Panc1 (cell line): Measurements from ENCODE around the gene SULF2. TPM values are rescaled to one million over a fixed set of nuclear protein-coding genes. Genes with fewer than 3 reads are reported as not detected.

ENCODE experiments used
- ATAC-seq: fragments of 200-7000 bp; cut with Tn5 transposase; 2 replicates; pipeline ENCODE4 v1.9.1; 2020; ENCODE audit warnings: mild to moderate bottlenecking, moderate library complexity
- BruUV-seq: library from RNA; stranded (reverse); fragments of 400-500 nt; replicated peaks from 2 replicates; lab custom pipeline; 2021; lab: Mats Ljungman, UMichigan
- CTCF ChIA-PET: fragments of 300-600 bp; sonication (Branson Sonifier 250); formaldehyde crosslinking; loops from one replicate; lab custom pipeline; 2022; ENCODE audit warnings: antibody characterized with exemption; lab: Charles Lee
- POLR2A ChIA-PET: fragments of 300-600 bp; sonication (Branson Sonifier 250); formaldehyde crosslinking; loops from one replicate; lab custom pipeline; 2022; ENCODE audit warnings: antibody characterized with exemption; lab: Charles Lee
- DNase-seq: peaks from one replicate; pipeline ENCODE4 v3.0.0-alpha.2; 2010; ENCODE audit warnings: low read depth, low spot score
- H3K27ac ChIP-seq: 2 replicates; pipeline ENCODE4 v1.5.1; 2011; ENCODE audit warnings: mild to moderate bottlenecking, low read length, inconsistent platforms
- H3K27me3 ChIP-seq: fragments of 200-500 bp; sonication (Bioruptor generic); 2 replicates; pipeline ENCODE4 v1.6.0; 2014; ENCODE audit warnings: low read length, inconsistent platforms; ENCODE audit not compliant: control insufficient read depth, insufficient read depth
- H3K36me3 ChIP-seq: fragments of 200-500 bp; sonication (Bioruptor generic); 2 replicates; pipeline ENCODE4 v1.5.1; 2014; ENCODE audit warnings: inconsistent platforms, mild to moderate bottlenecking, low read length, moderate library complexity; ENCODE audit not compliant: control insufficient read depth, insufficient read depth
- H3K4me1 ChIP-seq: 2 replicates; pipeline ENCODE4 v1.5.1; 2011; ENCODE audit warnings: inconsistent platforms, mild to moderate bottlenecking, low read length, moderate library complexity; ENCODE audit not compliant: control insufficient read depth, insufficient read depth
- H3K4me3 ChIP-seq, 2 experiments: 2 replicates each; pipeline ENCODE4 v1.5.1; 2011 to 2012; ENCODE audit warnings: low read depth in 2 of 2, low read length in 2 of 2, mild to moderate bottlenecking in 2 of 2, inconsistent platforms in 1 of 2, moderate library complexity in 1 of 2
- H3K9me3 ChIP-seq: fragments of 200-500 bp; sonication (Bioruptor generic); 2 replicates; pipeline ENCODE4 v1.5.1; 2014; ENCODE audit warnings: low read depth, mild to moderate bottlenecking, inconsistent platforms, low read length, moderate library complexity; ENCODE audit not compliant: control insufficient read depth, insufficient read depth
- POLR2AphosphoS5 ChIP-seq: IDR thresholded peaks from 2 replicates; pipeline ENCODE4 v1.6.1; 2012; ENCODE audit warnings: mild to moderate bottlenecking, low read depth, low read length, moderate library complexity
- SIN3A ChIP-seq: IDR thresholded peaks from 2 replicates; pipeline ENCODE4 v1.6.1; 2012; ENCODE audit warnings: low read depth, mild to moderate bottlenecking, low read length, moderate library complexity, borderline replicate concordance; ENCODE audit not compliant: insufficient read depth
- TCF7L2 ChIP-seq: IDR thresholded peaks from 2 replicates; pipeline ENCODE4 v1.6.1; 2011; ENCODE audit warnings: mild to moderate bottlenecking, low read depth, low read length, inconsistent platforms
- in situ Hi-C: cut with HindIII; loops from 2 replicates; pipeline ENCODE4 v1.10.0; 2016; ENCODE audit warnings: low sequenced_read_pairs, low pct_unique_long_range_greater_than_20kb
- intact Hi-C: fragments of 100-400 bp; cut with micrococcal nuclease; formaldehyde crosslinking; loops from one replicate; pipeline ENCODE4 v1.10.0; 2022; ENCODE audit not compliant: unreplicated experiment
- total RNA-seq: library from RNA; stranded (reverse); gene quantifications from one replicate; pipeline ENCODE4 v1.2.1, GENCODE V29; 2021; ENCODE audit not compliant: unreplicated experiment
- TF ChIP-seq, protein P1 (sequence below): fragments of 450-650 bp; IDR thresholded peaks from 2 replicates; pipeline ENCODE4 v1.5.1; 2017; ENCODE audit warnings: mild to moderate bottlenecking
- TF ChIP-seq, protein P2 (sequence below), 2 experiments: IDR thresholded peaks; 2 replicates each; pipeline ENCODE4 v1.6.1; 2011 to 2012; ENCODE audit warnings: low read depth in 2 of 2, control low read depth in 1 of 2, low read length in 1 of 2, mild to moderate bottlenecking in 1 of 2, moderate library complexity in 1 of 2; ENCODE audit not compliant: insufficient read depth in 1 of 2

Gene SULF2
- total RNA-seq, 1 experiment from 2014 or later, result 1.4 TPM

DNA sequence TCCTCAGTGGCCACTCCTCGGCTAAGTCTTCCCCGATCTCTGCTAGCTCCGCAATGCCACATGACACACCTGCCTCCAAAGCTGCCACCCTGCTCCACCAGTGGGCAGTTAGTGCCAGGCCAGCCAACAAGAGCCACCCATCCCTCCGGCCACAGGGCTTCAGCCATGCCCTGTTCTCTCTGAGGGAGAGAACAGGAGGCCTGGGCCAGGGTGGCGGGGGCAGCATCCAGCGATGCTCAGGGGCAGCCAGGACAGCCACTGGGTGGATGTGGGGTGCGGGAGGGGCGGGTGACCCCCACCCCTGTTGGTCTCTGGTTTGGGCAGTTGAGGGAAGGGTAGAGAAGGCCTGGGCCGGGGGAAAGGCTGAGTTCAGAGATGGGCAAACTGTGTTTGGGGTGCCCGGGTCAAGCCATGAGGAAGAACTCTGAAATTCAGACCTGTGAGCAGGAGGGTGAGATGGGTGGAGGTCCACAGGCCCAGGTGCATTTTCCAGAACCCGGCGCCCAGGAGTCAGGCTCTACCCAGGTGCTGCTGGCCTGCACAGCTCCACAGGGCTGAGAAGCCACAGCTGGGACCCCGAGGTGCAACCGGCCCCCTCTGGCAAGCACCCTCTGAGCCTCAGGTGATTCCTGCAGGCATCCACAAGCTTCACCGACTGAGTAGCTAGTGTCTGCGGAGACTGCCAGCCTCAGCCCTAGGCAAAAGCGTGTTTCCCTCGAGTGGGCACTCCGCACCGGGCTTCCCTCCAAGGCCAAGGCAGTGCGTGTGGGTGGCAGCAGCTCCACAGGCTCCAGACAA lies 91.1 kb downstream of the SULF2 start:
- ATAC-seq, result no peak
- H3K9me3 ChIP-seq, result no peaks in the 10 kb centered on the region
- no peaks in the 10 kb centered on the region for H3K27me3 ChIP-seq
- CTCF ChIA-PET, result no interaction called here
- no peaks in the 10 kb centered on the region for H3K36me3 ChIP-seq
- no peak overlapping the region for H3K27ac ChIP-seq
- intact Hi-C loops (no loop called here), in situ Hi-C loops (no loop called here)
- POLR2A ChIA-PET, result no interaction called here
- H3K4me3 ChIP-seq, result no peak overlapping the region
- H3K4me1 ChIP-seq, result no peaks in the 10 kb centered on the region
- BruUV-seq, result no TSS peak
- no peak for DNase-seq
- TF ChIP-seq, protein P1, sequence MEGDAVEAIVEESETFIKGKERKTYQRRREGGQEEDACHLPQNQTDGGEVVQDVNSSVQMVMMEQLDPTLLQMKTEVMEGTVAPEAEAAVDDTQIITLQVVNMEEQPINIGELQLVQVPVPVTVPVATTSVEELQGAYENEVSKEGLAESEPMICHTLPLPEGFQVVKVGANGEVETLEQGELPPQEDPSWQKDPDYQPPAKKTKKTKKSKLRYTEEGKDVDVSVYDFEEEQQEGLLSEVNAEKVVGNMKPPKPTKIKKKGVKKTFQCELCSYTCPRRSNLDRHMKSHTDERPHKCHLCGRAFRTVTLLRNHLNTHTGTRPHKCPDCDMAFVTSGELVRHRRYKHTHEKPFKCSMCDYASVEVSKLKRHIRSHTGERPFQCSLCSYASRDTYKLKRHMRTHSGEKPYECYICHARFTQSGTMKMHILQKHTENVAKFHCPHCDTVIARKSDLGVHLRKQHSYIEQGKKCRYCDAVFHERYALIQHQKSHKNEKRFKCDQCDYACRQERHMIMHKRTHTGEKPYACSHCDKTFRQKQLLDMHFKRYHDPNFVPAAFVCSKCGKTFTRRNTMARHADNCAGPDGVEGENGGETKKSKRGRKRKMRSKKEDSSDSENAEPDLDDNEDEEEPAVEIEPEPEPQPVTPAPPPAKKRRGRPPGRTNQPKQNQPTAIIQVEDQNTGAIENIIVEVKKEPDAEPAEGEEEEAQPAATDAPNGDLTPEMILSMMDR, result no peak

DNA sequence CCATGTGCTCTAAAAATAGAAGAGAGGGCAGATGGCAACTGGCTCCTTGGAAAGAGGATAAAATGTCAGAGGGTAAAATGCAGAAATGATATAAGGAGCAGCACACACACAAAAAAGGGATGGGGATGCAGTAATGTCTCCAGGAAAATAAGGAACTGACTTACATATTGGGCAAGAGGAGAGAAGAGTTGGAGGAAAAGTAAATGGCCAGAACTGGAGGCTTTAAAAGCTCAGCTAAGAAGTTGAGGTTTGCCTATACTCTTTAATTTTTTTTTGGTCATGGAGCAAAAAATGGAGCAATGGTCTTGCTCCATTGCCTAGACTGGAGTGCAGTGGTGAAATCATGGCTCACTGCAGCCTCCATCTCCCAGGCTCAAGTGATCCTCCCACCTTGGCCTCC lies 93.7 kb downstream of the SULF2 start:
- ATAC-seq (no peak), DNase-seq (no peak)
- intact Hi-C loops, result no loop called here
- H3K36me3 ChIP-seq, result no peaks in the 10 kb centered on the region
- no peaks in the 10 kb centered on the region for H3K4me1 ChIP-seq
- no peaks in the 10 kb centered on the region for H3K27me3 ChIP-seq
- in situ Hi-C loops, result no loop called here
- no TSS peak for BruUV-seq
- H3K9me3 ChIP-seq, result no peaks in the 10 kb centered on the region
- CTCF ChIA-PET, result no interaction called here
- TF ChIP-seq, protein P2, sequence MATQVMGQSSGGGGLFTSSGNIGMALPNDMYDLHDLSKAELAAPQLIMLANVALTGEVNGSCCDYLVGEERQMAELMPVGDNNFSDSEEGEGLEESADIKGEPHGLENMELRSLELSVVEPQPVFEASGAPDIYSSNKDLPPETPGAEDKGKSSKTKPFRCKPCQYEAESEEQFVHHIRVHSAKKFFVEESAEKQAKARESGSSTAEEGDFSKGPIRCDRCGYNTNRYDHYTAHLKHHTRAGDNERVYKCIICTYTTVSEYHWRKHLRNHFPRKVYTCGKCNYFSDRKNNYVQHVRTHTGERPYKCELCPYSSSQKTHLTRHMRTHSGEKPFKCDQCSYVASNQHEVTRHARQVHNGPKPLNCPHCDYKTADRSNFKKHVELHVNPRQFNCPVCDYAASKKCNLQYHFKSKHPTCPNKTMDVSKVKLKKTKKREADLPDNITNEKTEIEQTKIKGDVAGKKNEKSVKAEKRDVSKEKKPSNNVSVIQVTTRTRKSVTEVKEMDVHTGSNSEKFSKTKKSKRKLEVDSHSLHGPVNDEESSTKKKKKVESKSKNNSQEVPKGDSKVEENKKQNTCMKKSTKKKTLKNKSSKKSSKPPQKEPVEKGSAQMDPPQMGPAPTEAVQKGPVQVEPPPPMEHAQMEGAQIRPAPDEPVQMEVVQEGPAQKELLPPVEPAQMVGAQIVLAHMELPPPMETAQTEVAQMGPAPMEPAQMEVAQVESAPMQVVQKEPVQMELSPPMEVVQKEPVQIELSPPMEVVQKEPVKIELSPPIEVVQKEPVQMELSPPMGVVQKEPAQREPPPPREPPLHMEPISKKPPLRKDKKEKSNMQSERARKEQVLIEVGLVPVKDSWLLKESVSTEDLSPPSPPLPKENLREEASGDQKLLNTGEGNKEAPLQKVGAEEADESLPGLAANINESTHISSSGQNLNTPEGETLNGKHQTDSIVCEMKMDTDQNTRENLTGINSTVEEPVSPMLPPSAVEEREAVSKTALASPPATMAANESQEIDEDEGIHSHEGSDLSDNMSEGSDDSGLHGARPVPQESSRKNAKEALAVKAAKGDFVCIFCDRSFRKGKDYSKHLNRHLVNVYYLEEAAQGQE (IDR thresholded peaks at IDR 0.05; ENCODE audit: insufficient read depth in 1 of 2, low read depth in 2 of 2, low read length in 1 of 2), result no peak
- no peak for TF ChIP-seq SIN3A
- no peak for TF ChIP-seq TCF7L2
- TF ChIP-seq, protein P1, result no peak
- no peak for TF ChIP-seq POLR2AphosphoS5
- no peak overlapping the region for H3K4me3 ChIP-seq
- POLR2A ChIA-PET, result no interaction called here
- no peak overlapping the region for H3K27ac ChIP-seq
